Duodenal mucosa (tissue), 2 donors: ENCODE results near the gene SLC22A5.

Experiments used
- H3K27ac ChIP-seq: one replicate; pipeline ENCODE4 v1.7.0; 2013; ENCODE audit warnings: low read depth, low read length
- H3K27me3 ChIP-seq, 2 donors: one replicate each; pipeline ENCODE4 v1.7.0; 2013; ENCODE audit warnings: low read length in 2 of 2, control low read depth in 1 of 2; ENCODE audit not compliant: insufficient read depth in 2 of 2, control insufficient read depth in 1 of 2
- H3K36me3 ChIP-seq, 2 donors: one replicate each; pipeline ENCODE4 v1.7.0; 2013; ENCODE audit warnings: low read length in 2 of 2, control low read depth in 1 of 2; ENCODE audit not compliant: insufficient read depth in 2 of 2, control insufficient read depth in 1 of 2
- H3K4me1 ChIP-seq, 2 donors: one replicate each; pipeline ENCODE4 v1.7.0; 2013; ENCODE audit warnings: low read length in 2 of 2, control low read depth in 1 of 2; ENCODE audit not compliant: insufficient read depth in 2 of 2, control insufficient read depth in 1 of 2
- H3K4me3 ChIP-seq, 2 donors: one replicate each; pipeline ENCODE4 v1.7.0; 2013; ENCODE audit warnings: low read length in 2 of 2, low read depth in 1 of 2
- H3K9ac ChIP-seq, 2 donors: one replicate each; pipeline ENCODE4 v1.7.0; 2013; ENCODE audit warnings: low read length in 2 of 2, low read depth in 1 of 2
- H3K9me3 ChIP-seq, 2 donors: one replicate each; pipeline ENCODE4 v1.7.0; 2013; ENCODE audit warnings: low read length in 2 of 2, control low read depth in 1 of 2; ENCODE audit not compliant: control insufficient read depth in 1 of 2

SLC22A5 gene

DNA sequence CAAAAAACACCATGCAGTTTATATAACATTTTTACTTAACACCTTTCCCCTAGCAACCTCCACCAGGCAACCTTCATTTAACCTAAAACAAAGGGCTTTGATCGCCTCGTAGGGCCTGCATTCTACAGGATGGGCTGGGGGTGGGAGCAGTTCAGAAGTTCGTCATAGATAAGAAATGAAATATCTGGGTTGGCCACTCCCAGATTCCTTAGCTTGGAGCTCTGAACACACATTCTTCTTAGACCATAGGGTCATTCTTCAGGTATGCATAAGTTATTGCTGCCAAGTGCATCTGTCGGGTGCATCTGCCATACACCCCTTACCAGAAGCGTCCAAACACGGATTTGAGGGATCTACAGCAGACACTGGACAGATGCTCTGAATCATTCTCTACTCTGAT is 4.3 kb upstream of the SLC22A5 start:
- Histone ChIP-seq H3K36me3 (peaks cover 4 to 10% of the 10 kb centered on the region in 2 donors), H3K27me3 (no peaks in the 10 kb centered on the region), H3K9me3 (no peaks in the 10 kb centered on the region), H3K27ac (no peak overlapping the region), H3K9ac (no peak overlapping the region), H3K4me3 (no peak overlapping the region), H3K4me1 (peaks cover 8 to 9% of the 10 kb centered on the region in 2 donors)

DNA sequence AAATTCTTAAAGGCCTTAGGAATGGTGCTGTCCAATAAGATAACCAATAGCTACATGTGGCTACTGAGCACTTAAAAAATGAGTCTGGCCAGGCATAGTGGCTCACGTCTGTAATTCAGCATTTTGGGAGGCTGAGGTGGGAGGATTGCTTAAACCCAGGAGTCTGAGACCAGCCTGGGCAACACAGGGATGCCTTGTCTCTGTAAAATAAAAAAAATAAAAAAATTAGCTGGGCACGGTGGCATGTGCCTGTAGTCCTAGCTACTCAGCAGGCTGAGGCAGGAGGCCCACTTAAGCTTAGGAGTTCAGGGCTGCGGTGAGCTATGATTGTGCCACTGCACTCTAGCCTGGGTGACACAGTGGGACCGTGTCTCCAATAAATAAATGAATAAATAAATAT is 1.3 kb upstream of the SLC22A5 start:
- no peak overlapping the region for H3K27ac ChIP-seq
- H3K9me3 ChIP-seq: no peaks in the 10 kb centered on the region
- H3K27me3 ChIP-seq: no peaks in the 10 kb centered on the region
- H3K36me3 ChIP-seq: peaks cover 9 to 10% of the 10 kb centered on the region in 2 donors
- no peak overlapping the region for H3K9ac ChIP-seq
- no peak overlapping the region for H3K4me3 ChIP-seq
- peaks cover 9 to 29% of the 10 kb centered on the region in 2 donors for H3K4me1 ChIP-seq

DNA sequence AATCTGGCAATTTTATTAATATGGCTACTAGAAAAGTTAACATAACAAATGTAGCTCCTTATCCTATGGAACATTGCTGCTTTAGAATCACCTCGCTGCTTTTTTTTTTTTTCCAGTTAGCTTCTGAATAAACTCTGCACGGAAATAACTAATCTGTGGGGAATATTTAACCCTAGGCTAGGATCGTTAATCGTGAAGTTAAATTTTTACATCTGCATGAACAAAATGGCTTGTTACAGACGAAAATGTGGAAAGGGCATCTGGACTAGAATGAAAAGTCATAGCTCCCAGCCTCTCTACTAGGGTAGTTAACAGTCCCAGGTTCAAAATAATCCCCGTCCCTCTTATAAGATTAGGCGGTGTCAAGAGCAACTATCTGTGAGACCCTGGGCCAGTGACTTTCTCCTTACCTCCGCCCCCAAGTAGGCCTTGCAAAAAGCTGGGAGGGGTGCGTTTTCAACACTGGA is 470 bp upstream of the SLC22A5 start:
- no peaks in the 10 kb centered on the region for H3K27me3 ChIP-seq
- H3K36me3 ChIP-seq: peaks cover 5 to 8% of the 10 kb centered on the region in 2 donors
- peaks cover 4 to 24% of the 10 kb centered on the region in 2 donors for H3K4me1 ChIP-seq
- H3K27ac ChIP-seq: peak overlapping the region; percentile 87
- H3K9me3 ChIP-seq: no peaks in the 10 kb centered on the region
- H3K4me3 ChIP-seq: peak overlapping the region; percentile 93 to 98
- H3K9ac ChIP-seq: peak overlapping the region; percentile 94 to 98

DNA sequence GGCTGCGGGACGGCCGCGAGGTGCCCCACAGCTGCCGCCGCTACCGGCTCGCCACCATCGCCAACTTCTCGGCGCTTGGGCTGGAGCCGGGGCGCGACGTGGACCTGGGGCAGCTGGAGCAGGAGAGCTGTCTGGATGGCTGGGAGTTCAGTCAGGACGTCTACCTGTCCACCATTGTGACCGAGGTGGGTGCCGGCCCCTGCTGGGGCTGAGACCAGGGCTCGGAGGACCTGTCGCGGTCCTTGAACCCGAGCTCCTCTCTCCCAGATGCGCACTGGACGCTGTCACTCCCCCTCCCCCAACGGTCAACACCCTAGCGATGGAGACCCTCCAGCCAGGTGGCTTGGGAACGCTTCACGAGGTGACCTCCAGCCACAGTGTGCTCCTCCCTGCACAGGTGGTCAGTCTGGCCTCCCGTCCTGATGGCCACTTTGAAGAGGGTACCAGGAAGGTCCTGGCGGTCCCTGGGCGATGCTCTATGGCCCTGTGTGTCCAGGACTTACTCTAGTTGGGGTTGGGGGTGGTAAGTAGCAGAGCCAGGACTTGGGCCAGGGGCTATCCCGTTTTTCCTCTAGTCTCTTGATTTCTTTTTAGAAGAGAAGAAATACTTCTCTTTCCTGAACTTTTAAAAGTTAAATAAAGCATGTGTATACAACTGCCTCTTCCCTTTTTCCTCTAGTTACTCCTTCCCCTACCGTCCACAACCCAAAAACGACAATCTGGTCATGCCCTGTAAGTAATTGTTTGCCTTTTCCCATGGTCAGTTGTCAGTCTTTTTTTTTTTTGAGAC is 866 bp downstream of the SLC22A5 start:
- no peaks in the 10 kb centered on the region for H3K27me3 ChIP-seq

DNA sequence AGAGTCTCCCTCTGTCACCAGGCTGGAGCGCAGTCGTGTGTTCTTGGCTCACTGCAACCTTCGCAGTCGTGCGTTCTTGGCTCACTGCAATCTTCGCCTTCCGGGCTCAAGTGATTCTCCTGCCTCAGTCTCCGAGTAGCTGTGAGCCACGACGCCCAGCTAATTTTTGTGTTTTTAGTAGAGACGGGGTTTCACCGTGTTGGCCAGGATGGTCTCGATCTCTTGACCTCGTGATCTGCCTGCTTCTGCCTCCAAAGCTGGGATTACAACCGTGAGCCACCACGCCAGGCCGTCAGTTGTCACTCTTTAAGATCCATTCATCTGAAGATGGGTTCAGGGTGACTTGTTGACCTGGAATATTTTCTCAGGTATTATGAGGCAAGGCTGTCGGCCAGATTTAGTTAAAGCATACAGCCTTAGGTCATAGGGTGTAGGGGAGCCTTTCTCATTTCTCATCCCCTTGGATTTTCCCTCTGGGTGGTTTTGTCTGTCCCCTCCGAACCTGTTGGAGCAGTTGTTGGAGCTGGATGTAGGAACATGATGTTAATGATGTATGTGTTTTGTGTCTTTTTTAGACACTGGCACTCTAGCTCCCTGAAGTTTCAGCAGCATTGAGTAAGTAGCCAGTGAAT is 1.6 kb downstream of the SLC22A5 start:
- Histone ChIP-seq H3K36me3 (peaks cover 0 to 5% of the 10 kb centered on the region in 2 donors), H3K4me3 (peak overlapping the region; percentile 93 to 98), H3K9ac (peak overlapping the region; percentile 5 to 94), H3K27ac (no peak overlapping the region), H3K9me3 (no peaks in the 10 kb centered on the region), H3K27me3 (no peaks in the 10 kb centered on the region), H3K4me1 (peaks cover 0 to 24% of the 10 kb centered on the region in 2 donors)

More for the DNA sequence above, 866 bp downstream of the SLC22A5 start:
- Histone ChIP-seq H3K27ac (peak overlapping the region; percentile 87), H3K4me1 (peaks cover under 1 to 24% of the 10 kb centered on the region in 2 donors), H3K4me3 (peak overlapping the region; percentile 93 to 98), H3K9me3 (no peaks in the 10 kb centered on the region), H3K36me3 (peaks cover 0 to 5% of the 10 kb centered on the region in 2 donors), H3K9ac (peak overlapping the region; percentile 94 to 98)

DNA sequence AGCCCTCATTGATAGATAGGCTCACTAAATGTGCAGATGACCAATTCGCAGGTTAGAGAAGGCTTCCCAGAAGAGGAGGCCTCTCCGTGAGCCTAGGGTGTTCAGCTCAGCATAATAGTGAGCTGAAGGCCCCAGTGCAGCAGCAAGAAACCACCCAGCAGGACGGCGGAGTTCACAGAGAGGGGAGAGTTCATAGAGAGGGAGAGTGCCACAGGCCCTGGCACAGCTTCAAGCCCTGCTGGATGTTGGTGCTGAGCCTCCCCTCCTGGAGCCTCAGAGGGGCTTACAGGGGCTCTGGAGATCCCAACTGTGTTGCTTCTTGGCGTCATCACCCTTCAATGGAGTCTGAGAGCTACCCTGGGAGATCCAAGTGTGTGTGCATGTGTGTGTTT is 2.1 kb downstream of the SLC22A5 start:
- Histone ChIP-seq H3K4me1 (peaks cover 0 to 24% of the 10 kb centered on the region in 2 donors), H3K9me3 (no peaks in the 10 kb centered on the region), H3K27me3 (no peaks in the 10 kb centered on the region), H3K27ac (no peak overlapping the region), H3K4me3 (peak overlapping the region; percentile 93 to 98), H3K9ac (peak overlapping the region; percentile 5 to 94), H3K36me3 (peaks cover 0 to 5% of the 10 kb centered on the region in 2 donors)

DNA sequence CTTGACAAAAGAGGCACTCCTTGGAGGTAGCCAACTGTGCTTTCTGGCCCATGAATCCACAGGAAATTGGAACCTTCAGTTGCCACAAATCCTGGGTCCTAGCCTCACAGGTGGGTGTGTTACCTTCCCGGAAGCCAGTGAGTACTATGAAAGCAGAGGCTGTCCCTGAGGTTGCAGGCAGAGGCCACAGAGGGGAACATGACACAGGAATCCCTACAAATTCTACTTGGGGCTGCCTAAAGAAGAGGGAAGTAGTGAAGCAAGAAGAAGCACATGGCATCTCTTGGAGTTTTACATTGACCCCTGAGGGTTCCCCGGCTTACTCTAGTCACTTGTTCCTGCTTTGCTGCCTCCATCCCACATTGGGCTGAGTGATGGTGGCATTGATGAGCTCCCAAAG is 2.6 kb downstream of the SLC22A5 start:
- H3K27ac ChIP-seq: no peak overlapping the region

DNA sequence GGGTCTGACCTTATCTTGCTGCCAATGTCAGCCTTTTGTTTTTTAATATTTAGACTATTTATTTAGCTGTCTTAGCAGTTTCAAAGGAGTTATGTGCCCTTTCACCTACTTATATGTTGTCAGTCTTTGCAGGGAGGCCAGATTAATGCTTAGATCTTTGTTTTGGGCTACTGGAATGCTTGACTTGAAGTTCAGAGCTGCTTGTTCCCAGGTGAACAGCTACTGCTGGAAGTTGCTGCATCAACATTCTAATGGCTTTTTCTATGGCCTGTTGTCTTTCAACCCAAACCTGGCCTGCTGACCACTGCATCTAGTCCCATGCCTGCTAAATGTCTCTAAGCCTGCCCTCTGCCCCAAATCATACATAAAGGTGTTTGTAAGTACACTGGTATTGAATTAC is 3.0 kb downstream of the SLC22A5 start:
- peak overlapping the region; percentile 93 to 98 for H3K4me3 ChIP-seq
- H3K36me3 ChIP-seq: peaks cover 0 to 5% of the 10 kb centered on the region in 2 donors
- no peaks in the 10 kb centered on the region for H3K9me3 ChIP-seq
- peaks cover 0 to 24% of the 10 kb centered on the region in 2 donors for H3K4me1 ChIP-seq
- H3K9ac ChIP-seq: peak overlapping the region in 1 of 2 donors; percentile 0
- no peak overlapping the region for H3K27ac ChIP-seq
- no peaks in the 10 kb centered on the region for H3K27me3 ChIP-seq

More for the DNA sequence above, 2.6 kb downstream of the SLC22A5 start:
- Histone ChIP-seq H3K36me3 (peaks cover 0 to 5% of the 10 kb centered on the region in 2 donors), H3K4me1 (peaks cover 0 to 24% of the 10 kb centered on the region in 2 donors), H3K9me3 (no peaks in the 10 kb centered on the region), H3K4me3 (peak overlapping the region; percentile 93 to 98), H3K9ac (peak overlapping the region in 1 of 2 donors; percentile 94), H3K27me3 (no peaks in the 10 kb centered on the region)

DNA sequence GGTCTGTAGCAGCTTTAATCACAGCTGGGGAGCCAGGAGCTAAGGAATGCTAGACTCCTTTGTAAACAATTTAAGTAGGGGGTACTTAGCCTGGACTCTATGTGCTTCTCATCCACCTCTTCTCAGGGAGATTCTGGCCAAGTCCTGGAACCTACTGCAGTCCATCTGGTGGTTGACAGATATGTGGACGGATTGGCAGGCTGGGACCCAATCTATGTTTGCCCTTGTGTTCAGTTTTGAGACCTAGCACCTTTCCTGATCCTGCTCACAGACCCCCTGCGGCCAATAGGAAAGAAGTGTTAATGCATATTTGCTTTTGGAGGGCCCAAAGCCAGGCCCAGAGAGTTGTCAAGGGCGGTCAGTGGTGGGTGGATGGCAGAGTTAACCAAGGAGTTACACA is 6.4 kb downstream of the SLC22A5 start:
- Histone ChIP-seq H3K27ac (no peak overlapping the region), H3K36me3 (peaks cover 5 to 16% of the 10 kb centered on the region in 2 donors), H3K9ac (no peak overlapping the region), H3K4me1 (peaks cover 0 to 22% of the 10 kb centered on the region in 2 donors), H3K4me3 (no peak overlapping the region), H3K9me3 (no peaks in the 10 kb centered on the region), H3K27me3 (no peaks in the 10 kb centered on the region)
